ENCODE results near the gene OBSCN.

Gene OBSCN

DNA sequence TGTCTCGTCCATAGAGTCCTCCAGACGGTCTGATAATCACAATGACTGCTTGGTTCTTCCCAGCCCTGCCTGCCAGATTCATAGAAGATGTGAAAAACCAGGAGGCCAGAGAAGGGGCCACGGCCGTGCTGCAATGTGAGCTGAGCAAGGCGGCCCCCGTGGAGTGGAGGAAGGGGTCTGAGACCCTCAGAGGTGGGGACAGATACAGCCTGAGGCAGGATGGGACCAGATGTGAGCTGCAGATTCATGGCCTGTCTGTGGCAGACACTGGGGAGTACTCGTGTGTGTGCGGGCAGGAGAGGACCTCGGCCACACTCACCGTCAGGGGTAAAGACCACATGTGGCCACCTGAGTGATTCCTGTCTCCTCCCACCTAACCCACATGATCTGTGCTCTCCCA lies 86.9 kb downstream of the OBSCN start:
- DNase-seq (ENCODE audit: low read depth) = no peak
- no peak overlapping the region for H3K4me3 ChIP-seq (replicated peaks; ENCODE audit: low read depth, low read length)
- TF ChIP-seq, protein P1, sequence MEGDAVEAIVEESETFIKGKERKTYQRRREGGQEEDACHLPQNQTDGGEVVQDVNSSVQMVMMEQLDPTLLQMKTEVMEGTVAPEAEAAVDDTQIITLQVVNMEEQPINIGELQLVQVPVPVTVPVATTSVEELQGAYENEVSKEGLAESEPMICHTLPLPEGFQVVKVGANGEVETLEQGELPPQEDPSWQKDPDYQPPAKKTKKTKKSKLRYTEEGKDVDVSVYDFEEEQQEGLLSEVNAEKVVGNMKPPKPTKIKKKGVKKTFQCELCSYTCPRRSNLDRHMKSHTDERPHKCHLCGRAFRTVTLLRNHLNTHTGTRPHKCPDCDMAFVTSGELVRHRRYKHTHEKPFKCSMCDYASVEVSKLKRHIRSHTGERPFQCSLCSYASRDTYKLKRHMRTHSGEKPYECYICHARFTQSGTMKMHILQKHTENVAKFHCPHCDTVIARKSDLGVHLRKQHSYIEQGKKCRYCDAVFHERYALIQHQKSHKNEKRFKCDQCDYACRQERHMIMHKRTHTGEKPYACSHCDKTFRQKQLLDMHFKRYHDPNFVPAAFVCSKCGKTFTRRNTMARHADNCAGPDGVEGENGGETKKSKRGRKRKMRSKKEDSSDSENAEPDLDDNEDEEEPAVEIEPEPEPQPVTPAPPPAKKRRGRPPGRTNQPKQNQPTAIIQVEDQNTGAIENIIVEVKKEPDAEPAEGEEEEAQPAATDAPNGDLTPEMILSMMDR (IDR thresholded peaks at IDR 0.05; ENCODE audit: low read length, missing control alignments) = no peak

DNA sequence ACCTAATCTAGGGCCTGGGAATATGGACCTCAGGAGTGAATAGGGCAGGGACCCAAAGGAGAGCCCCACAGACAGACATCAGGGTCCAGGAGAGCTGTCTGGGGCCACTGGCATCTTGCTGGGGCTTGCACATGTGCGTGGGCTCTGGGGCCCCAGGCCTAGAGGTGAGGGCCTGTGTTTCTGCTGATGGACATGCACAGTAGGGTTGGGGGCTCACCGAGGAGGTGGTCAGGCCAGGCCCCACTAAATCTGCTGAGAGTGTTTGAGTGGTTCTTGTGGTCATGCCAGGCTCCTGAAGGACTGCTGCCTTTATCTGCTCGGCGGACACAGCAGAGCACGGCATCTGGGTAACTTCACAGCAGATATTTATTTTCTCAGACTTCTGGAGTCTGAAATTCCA lies 87.4 kb downstream of the OBSCN start:
- no peak overlapping the region for H3K4me3 ChIP-seq (replicated peaks; ENCODE audit: low read depth, low read length)
- DNase-seq (ENCODE audit: low read depth) = no peak
- TF ChIP-seq, protein P1 (IDR thresholded peaks at IDR 0.05; ENCODE audit: low read length, missing control alignments) = no peak

DNA sequence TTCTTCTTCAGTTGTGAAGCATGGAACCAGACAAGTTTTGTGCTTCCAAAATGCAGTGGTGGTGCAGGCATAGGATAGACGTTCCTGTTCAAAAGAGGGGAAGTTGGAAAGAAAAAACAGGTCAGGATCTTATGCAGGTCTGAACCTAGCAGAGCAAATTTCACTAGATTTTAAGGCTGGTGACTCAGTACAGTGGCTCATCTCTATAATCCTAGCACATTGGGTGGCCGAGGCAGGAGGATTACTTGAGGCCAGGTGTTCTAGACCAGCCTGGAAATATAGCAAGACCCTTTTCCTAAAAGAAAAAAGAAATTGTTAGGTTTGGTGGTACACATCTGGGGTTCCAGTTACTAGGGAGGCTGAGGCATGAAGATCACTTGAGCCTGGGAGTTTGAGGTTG lies 88.1 kb downstream of the OBSCN start:
- H3K4me3 ChIP-seq (replicated peaks; ENCODE audit: low read depth, low read length) = no peak overlapping the region
- no peak for DNase-seq (ENCODE audit: low read depth)
- TF ChIP-seq, protein P1 (IDR thresholded peaks at IDR 0.05; ENCODE audit: low read length, missing control alignments) = no peak

DNA sequence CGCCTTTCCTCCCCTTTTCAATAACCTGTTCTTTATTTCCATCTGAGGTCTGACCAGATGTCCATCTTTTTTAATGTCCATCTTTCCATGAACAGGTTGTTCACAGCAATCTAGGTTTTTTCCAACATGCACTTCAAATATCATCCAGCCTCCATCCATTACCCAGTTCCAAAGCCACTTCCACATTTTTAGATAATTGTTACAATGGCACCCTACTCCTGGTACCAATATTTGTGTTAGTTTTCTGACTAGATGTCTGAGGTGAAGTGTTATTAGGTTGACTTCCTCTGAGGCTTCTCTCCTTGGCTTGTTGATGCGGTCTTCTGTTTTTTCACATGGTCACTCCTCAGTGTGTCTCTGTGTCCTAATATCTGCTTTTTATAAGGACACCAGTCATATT lies 89.4 kb downstream of the OBSCN start:
- TF ChIP-seq, protein P1 (IDR thresholded peaks at IDR 0.05; ENCODE audit: low read length, missing control alignments) = no peak
- no peak overlapping the region for H3K4me3 ChIP-seq (replicated peaks; ENCODE audit: low read depth, low read length)
- no peak for DNase-seq (ENCODE audit: low read depth)

DNA sequence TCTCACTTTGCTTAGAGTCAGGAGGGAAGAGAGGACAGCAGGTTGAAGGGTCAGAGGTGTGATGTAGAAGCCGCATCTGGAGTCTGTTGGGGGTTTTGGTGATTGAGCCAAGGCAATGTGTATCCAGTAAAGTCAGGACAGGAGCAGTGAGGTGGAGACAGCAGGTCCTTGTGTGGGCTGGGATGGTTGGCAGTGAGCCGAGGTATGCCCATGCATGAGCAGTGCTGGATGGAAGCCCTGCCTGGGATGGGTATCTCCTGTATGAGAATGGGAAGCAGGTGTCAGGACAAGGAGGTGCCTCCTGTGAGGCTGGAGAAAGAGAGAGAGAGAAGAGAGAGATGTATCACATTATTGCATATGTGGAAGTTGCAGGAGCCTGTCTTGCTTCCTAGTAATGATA lies 90.0 kb downstream of the OBSCN start:
- TF ChIP-seq, protein P1 (IDR thresholded peaks at IDR 0.05; ENCODE audit: low read length, missing control alignments) = no peak
- no peak for DNase-seq (ENCODE audit: low read depth)
- no peak overlapping the region for H3K4me3 ChIP-seq (replicated peaks; ENCODE audit: low read depth, low read length)

DNA sequence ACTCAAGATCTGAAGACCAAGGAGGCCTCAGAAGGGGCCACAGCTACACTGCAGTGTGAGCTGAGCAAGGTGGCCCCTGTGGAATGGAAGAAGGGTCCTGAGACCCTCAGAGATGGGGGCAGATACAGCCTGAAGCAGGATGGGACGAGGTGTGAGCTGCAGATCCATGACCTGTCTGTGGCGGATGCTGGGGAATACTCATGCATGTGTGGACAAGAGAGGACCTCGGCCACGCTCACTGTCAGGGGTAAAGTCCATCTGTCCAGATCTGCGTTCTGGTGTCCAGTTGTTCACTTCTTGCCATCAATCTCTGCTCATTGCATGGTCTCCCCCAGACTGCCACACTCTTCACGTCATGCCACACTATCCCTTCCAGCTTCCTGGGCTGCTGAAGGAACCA lies 90.6 kb downstream of the OBSCN start:
- no peak for DNase-seq (ENCODE audit: low read depth)
- TF ChIP-seq, protein P1 (IDR thresholded peaks at IDR 0.05; ENCODE audit: low read length, missing control alignments) = no peak

DNA sequence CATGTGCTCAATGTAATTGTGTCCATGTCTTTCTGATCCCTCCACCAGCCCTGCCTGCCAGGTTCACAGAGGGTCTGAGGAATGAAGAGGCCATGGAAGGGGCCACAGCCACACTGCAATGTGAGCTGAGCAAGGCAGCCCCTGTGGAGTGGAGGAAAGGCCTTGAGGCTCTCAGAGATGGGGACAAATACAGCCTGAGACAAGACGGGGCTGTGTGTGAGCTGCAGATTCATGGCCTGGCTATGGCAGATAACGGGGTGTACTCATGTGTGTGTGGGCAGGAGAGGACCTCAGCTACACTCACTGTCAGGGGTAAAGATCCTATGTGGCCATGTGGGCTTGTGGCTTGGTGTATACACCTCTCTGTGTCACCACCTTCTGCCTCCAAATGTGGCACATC lies 91.4 kb downstream of the OBSCN start:
- TF ChIP-seq, protein P1 (IDR thresholded peaks at IDR 0.05; ENCODE audit: low read length, missing control alignments) = no peak
- H3K4me3 ChIP-seq (replicated peaks; ENCODE audit: low read depth, low read length) = no peak overlapping the region
- DNase-seq (ENCODE audit: low read depth) = no peak

More for the DNA sequence above, 90.6 kb downstream of the OBSCN start:
- H3K4me3 ChIP-seq (replicated peaks; ENCODE audit: low read depth, low read length) = no peak overlapping the region
